ENCODE data around the gene MAGI1. TPM values are rescaled to one million over a fixed set of nuclear protein-coding genes. Genes with fewer than 3 reads are reported as not detected.

Gene MAGI1
- total RNA-seq, 4 donors from 2014 or later = 17.2 to 40.8 (median 28.1) TPM

- Histone ChIP-seq H3K4me1 (peaks cover 0 to 17% (median 0%) of the 10 kb centered on the region in 3 donors), H3K9me3 (no peaks in the 10 kb centered on the region), H3K27ac (no peak overlapping the region), H3K36me3 (no peaks in the 10 kb centered on the region), H3K27me3 (no peaks in the 10 kb centered on the region), H3K4me3 (no peak overlapping the region)
- ATAC-seq = no peak
- 44 to 81% methylated on average over 6 of the region's 7 CpGs for WGBS, 2 donors (ENCODE audit: low coverage in 1 of 2)
- TF ChIP-seq POLR2AphosphoS5 (IDR thresholded peaks at IDR 0.05) (no peak), CTCF (IDR thresholded peaks at IDR 0.05) (no peak), EP300 (IDR thresholded peaks at IDR 0.05) (no peak), POLR2A (IDR thresholded peaks at IDR 0.05) (no peak)
Observed at GRCh38 chr3:65493938-65494337, 544.8 kb downstream of the MAGI1 start.

GRCh38 chr3:65493371-65493882 lies 545.3 kb downstream of the MAGI1 start:
- TF ChIP-seq EP300 (IDR thresholded peaks at IDR 0.05) = no peak
- no peak for TF ChIP-seq POLR2AphosphoS5 (IDR thresholded peaks at IDR 0.05)
- no peak for TF ChIP-seq POLR2A (IDR thresholded peaks at IDR 0.05)
- no peak for TF ChIP-seq CTCF (IDR thresholded peaks at IDR 0.05)
- Histone ChIP-seq H3K9me3 (no peaks in the 10 kb centered on the region), H3K4me1 (peaks cover 0 to 17% (median 0%) of the 10 kb centered on the region in 3 donors), H3K36me3 (no peaks in the 10 kb centered on the region), H3K27ac (no peak overlapping the region), H3K27me3 (no peaks in the 10 kb centered on the region), H3K4me3 (no peak overlapping the region)
- WGBS, 2 donors (ENCODE audit: low coverage in 1 of 2) = 76 to 88% methylated on average over 3 to 6 of the region's 8 CpGs
- ATAC-seq = no peak

GRCh38 chr3:65492249-65492648 lies 546.5 kb downstream of the MAGI1 start:
- Histone ChIP-seq H3K27ac (no peak overlapping the region), H3K4me1 (peaks cover 0 to 11% (median 0%) of the 10 kb centered on the region in 3 donors), H3K27me3 (no peaks in the 10 kb centered on the region), H3K4me3 (no peak overlapping the region), H3K9me3 (no peaks in the 10 kb centered on the region), H3K36me3 (no peaks in the 10 kb centered on the region)
- ATAC-seq = no peak
- TF ChIP-seq CTCF (IDR thresholded peaks at IDR 0.05) = no peak
- no peak for TF ChIP-seq EP300 (IDR thresholded peaks at IDR 0.05)
- TF ChIP-seq POLR2A (IDR thresholded peaks at IDR 0.05) = no peak
- TF ChIP-seq POLR2AphosphoS5 (IDR thresholded peaks at IDR 0.05) = no peak
- WGBS, 2 donors (ENCODE audit: low coverage in 1 of 2) = 100% methylated on average over 2 of the region's 2 CpGs

- TF ChIP-seq CTCF (IDR thresholded peaks at IDR 0.05) (no peak), POLR2AphosphoS5 (IDR thresholded peaks at IDR 0.05) (no peak)
- no peak overlapping the region for H3K27ac ChIP-seq
- 91 to 92% methylated on average over 2 of the region's 3 CpGs for WGBS, 2 donors (ENCODE audit: low coverage in 1 of 2)
- ATAC-seq = no peak
- no peaks in the 10 kb centered on the region for H3K9me3 ChIP-seq
- H3K27me3 ChIP-seq = no peaks in the 10 kb centered on the region
- H3K36me3 ChIP-seq = no peaks in the 10 kb centered on the region
- H3K4me3 ChIP-seq = no peak overlapping the region
- H3K4me1 ChIP-seq = peaks cover 4 to 26% (median 16%) of the 10 kb centered on the region in 3 donors
Observed at GRCh38 chr3:65490114-65490513, 548.6 kb downstream of the MAGI1 start.

GRCh38 chr3:65489253-65489652 lies 549.5 kb downstream of the MAGI1 start:
- Histone ChIP-seq H3K27ac (no peak overlapping the region), H3K4me1 (peaks cover 8 to 33% (median 21%) of the 10 kb centered on the region in 3 donors), H3K27me3 (no peaks in the 10 kb centered on the region), H3K9me3 (no peaks in the 10 kb centered on the region), H3K36me3 (no peaks in the 10 kb centered on the region), H3K4me3 (no peak overlapping the region)
- 88 to 100% methylated on average over 2 of the region's 2 CpGs for WGBS, 2 donors (ENCODE audit: low coverage in 1 of 2)
- TF ChIP-seq CTCF (IDR thresholded peaks at IDR 0.05) = no peak
- TF ChIP-seq POLR2A (IDR thresholded peaks at IDR 0.05) = no peak
- TF ChIP-seq EP300 (IDR thresholded peaks at IDR 0.05) = no peak
- TF ChIP-seq POLR2AphosphoS5 (IDR thresholded peaks at IDR 0.05) = no peak
- ATAC-seq = no peak
